ENCODE results near the gene MLLT10.
"Not testable (repeated sequence)": the region's sequence is repeated elsewhere in the genome, so short reads cannot be mapped to it uniquely, and the experiment has no call there.

Gene MLLT10

DNA sequence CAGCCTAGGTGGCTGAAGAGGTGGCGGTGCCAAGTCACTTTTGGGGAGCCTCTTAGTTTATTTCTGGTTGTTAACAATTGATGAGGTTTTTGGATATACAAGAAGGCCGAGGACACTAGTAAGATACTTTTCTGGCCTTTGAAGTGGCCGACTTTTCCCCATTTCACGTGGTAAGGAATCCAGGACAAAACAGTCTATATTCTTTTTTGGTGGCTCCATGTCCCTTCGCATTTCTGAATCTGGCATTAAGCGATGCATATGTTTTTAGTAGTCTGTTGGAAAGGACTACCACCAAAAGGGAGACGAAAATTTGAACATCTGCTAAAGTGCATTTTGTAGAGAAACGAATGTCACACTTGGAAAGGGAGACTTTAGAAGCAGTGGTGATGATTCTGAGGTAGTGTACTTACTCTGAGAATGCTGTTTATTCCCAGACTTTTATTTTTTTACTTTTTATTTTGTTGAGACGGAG, 1.5 kb downstream of the MLLT10 start:
- H2AFZ ChIP-seq (ENCODE audit: low read depth, low read length) = no peak overlapping the region
- H3K4me2 ChIP-seq (ENCODE audit: insufficient read depth, low read length) = peak overlapping the region; percentile 68
- peak overlapping the region; percentile 61 for H3K9ac ChIP-seq (ENCODE audit: low read depth, low read length)
- H3K27me3 ChIP-seq (ENCODE audit: insufficient read depth, low read length, poor library complexity) = no peaks in the 10 kb centered on the region
- H3K79me2 ChIP-seq (ENCODE audit: insufficient read depth, low read length) = peaks cover 52% of the 10 kb centered on the region
- no peak for ATAC-seq (ENCODE audit: insufficient read depth, low read depth)
- H3K9me3 ChIP-seq (ENCODE audit: insufficient read depth, low read length, severe bottlenecking) = no peaks in the 10 kb centered on the region
- H3K27ac ChIP-seq (ENCODE audit: low read length) = peak overlapping the region; percentile 67
- peak overlapping the region in 1 of 2 experiments; percentile 62; a peak in 2 of 4 replicates for H3K4me3 ChIP-seq (ENCODE audit: low read depth in 1 of 2, low read length in 2 of 2)
- no peak for DNase-seq
- TF ChIP-seq, protein P1, sequence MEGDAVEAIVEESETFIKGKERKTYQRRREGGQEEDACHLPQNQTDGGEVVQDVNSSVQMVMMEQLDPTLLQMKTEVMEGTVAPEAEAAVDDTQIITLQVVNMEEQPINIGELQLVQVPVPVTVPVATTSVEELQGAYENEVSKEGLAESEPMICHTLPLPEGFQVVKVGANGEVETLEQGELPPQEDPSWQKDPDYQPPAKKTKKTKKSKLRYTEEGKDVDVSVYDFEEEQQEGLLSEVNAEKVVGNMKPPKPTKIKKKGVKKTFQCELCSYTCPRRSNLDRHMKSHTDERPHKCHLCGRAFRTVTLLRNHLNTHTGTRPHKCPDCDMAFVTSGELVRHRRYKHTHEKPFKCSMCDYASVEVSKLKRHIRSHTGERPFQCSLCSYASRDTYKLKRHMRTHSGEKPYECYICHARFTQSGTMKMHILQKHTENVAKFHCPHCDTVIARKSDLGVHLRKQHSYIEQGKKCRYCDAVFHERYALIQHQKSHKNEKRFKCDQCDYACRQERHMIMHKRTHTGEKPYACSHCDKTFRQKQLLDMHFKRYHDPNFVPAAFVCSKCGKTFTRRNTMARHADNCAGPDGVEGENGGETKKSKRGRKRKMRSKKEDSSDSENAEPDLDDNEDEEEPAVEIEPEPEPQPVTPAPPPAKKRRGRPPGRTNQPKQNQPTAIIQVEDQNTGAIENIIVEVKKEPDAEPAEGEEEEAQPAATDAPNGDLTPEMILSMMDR (IDR thresholded peaks at IDR 0.05; ENCODE audit: borderline replicate concordance, extremely low read depth, low read length, poor library complexity, severe bottlenecking) = no peak
- TF ChIP-seq EZH2 (IDR thresholded peaks at IDR 0.05; ENCODE audit: borderline replicate concordance, low read depth, low read length, severe bottlenecking) = no peak
- peaks cover 30% of the 10 kb centered on the region for H3K4me1 ChIP-seq (ENCODE audit: insufficient read depth, low read length)
- peaks cover 21% of the 10 kb centered on the region for H4K20me1 ChIP-seq (ENCODE audit: insufficient read depth, low read length)
- peaks cover 52% of the 10 kb centered on the region for H3K36me3 ChIP-seq (ENCODE audit: insufficient read depth, low read length)

- H3K27ac ChIP-seq (ENCODE audit: low read length) = not testable (repeated sequence)
Observed at GRCh38 chr10:21535976-21536375, 1.9 kb downstream of the MLLT10 start.

GRCh38 chr10:21536874-21537273, 2.8 kb downstream of the MLLT10 start:
- Histone ChIP-seq H3K27ac (ENCODE audit: low read length) (no peak overlapping the region), H3K36me3 (ENCODE audit: insufficient read depth, low read length) (peaks cover 66% of the 10 kb centered on the region), H2AFZ (ENCODE audit: low read depth, low read length) (no peak overlapping the region), H3K9ac (ENCODE audit: low read depth, low read length) (no peak overlapping the region), H3K27me3 (ENCODE audit: insufficient read depth, low read length, poor library complexity) (no peaks in the 10 kb centered on the region), H3K9me3 (ENCODE audit: insufficient read depth, low read length, severe bottlenecking) (no peaks in the 10 kb centered on the region), H3K4me2 (ENCODE audit: insufficient read depth, low read length) (no peak overlapping the region), H3K4me1 (ENCODE audit: insufficient read depth, low read length) (peaks cover 30% of the 10 kb centered on the region), H3K79me2 (ENCODE audit: insufficient read depth, low read length) (peaks cover 63% of the 10 kb centered on the region), H3K4me3 (ENCODE audit: low read depth in 1 of 2, low read length in 2 of 2) (no peak overlapping the region), H4K20me1 (ENCODE audit: insufficient read depth, low read length) (peaks cover 24% of the 10 kb centered on the region)
- DNase-seq (no peak), ATAC-seq (ENCODE audit: insufficient read depth, low read depth) (no peak)
- TF ChIP-seq, protein P1 (IDR thresholded peaks at IDR 0.05; ENCODE audit: borderline replicate concordance, extremely low read depth, low read length, poor library complexity, severe bottlenecking) = no peak
- no peak for TF ChIP-seq EZH2 (IDR thresholded peaks at IDR 0.05; ENCODE audit: borderline replicate concordance, low read depth, low read length, severe bottlenecking)

More at GRCh38 chr10:21535976-21536375, 1.9 kb downstream of the MLLT10 start:
- not testable (repeated sequence) for H2AFZ ChIP-seq (ENCODE audit: low read depth, low read length); H3K4me3 ChIP-seq (ENCODE audit: low read depth in 1 of 2, low read length in 2 of 2); H3K27me3 ChIP-seq (ENCODE audit: insufficient read depth, low read length, poor library complexity); DNase-seq; ATAC-seq (ENCODE audit: insufficient read depth, low read depth); H3K9me3 ChIP-seq (ENCODE audit: insufficient read depth, low read length, severe bottlenecking); H3K9ac ChIP-seq (ENCODE audit: low read depth, low read length)
- Histone ChIP-seq H3K79me2 (ENCODE audit: insufficient read depth, low read length) (peaks cover 56% of the 10 kb centered on the region), H3K4me1 (ENCODE audit: insufficient read depth, low read length) (peaks cover 30% of the 10 kb centered on the region), H3K4me2 (ENCODE audit: insufficient read depth, low read length) (peak overlapping the region; percentile 68), H4K20me1 (ENCODE audit: insufficient read depth, low read length) (peaks cover 21% of the 10 kb centered on the region), H3K36me3 (ENCODE audit: insufficient read depth, low read length) (peaks cover 57% of the 10 kb centered on the region)

DNA sequence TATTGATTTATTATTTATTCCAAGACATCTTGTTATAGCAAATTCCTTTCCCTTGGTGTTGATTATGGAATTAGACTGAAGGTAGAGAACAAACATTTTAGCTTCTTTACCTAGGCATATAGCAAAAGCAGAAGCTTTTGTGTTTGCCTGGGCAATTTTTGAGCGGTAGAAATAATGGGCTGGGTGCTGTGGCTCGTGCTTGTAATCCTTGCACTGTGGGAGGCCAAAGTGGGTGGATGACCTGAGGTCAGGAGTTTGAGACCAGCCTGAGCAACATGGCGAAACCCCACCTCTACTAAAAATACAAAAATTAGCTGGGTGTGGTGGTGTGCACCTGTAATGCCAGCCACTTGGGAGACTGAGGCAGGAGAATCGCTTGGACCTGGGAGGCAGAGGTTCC, 6.7 kb downstream of the MLLT10 start:
- H3K4me2 ChIP-seq (ENCODE audit: insufficient read depth, low read length); H3K9ac ChIP-seq (ENCODE audit: low read depth, low read length); H3K4me3 ChIP-seq (ENCODE audit: low read depth in 1 of 2, low read length in 2 of 2); H3K9me3 ChIP-seq (ENCODE audit: insufficient read depth, low read length, severe bottlenecking); ATAC-seq (ENCODE audit: insufficient read depth, low read depth); H2AFZ ChIP-seq (ENCODE audit: low read depth, low read length); H3K27ac ChIP-seq (ENCODE audit: low read length); DNase-seq; H3K27me3 ChIP-seq (ENCODE audit: insufficient read depth, low read length, poor library complexity): not testable (repeated sequence)
- H3K79me2 ChIP-seq (ENCODE audit: insufficient read depth, low read length) = peaks cover 83% of the 10 kb centered on the region
- peaks cover 95% of the 10 kb centered on the region for H3K36me3 ChIP-seq (ENCODE audit: insufficient read depth, low read length)
- H4K20me1 ChIP-seq (ENCODE audit: insufficient read depth, low read length) = peaks cover 20% of the 10 kb centered on the region; the same call in 1 of the 2 replicates
- H3K4me1 ChIP-seq (ENCODE audit: insufficient read depth, low read length) = peaks cover 13% of the 10 kb centered on the region

Measured in DND-41 (cell line).